Stimulated activated CD4-positive, alpha-beta T cell treated with anti-CD3 and anti-CD28 coated beads, Interleukin-2, amount 100 ng/mL, for 48 hours (primary cell): ENCODE measurements around the gene TJAP1.
"Not testable (repeated sequence)": the region's sequence is repeated elsewhere in the genome, so short reads cannot be mapped to it uniquely, and the experiment has no call there.

Experiments used
- DNase-seq, 2 donors: peaks; one replicate each; pipeline ENCODE4 v3.0.0-alpha.2; 2020

The TJAP1 gene

GRCh38 chr6:43453831-43454230, 23.5 kb upstream of the TJAP1 start:
- DNase-seq = no peak

GRCh38 chr6:43454290-43454695, 23.1 kb upstream of the TJAP1 start:
- DNase-seq = peak; percentile 67 to 72

- peak; percentile 11 to 13 for DNase-seq
Measured at GRCh38 chr6:43454696-43455530, 22.5 kb upstream of the TJAP1 start.

GRCh38 chr6:43455531-43456428, 21.6 kb upstream of the TJAP1 start, which contains the start of gene DLK2:
Gene DLK2, minus strand, starts transcription at chr6:43455548. Its CDS starts 723 bp downstream, at chr6:43454825.
- DNase-seq = peak; percentile 22 to 49

GRCh38 chr6:43457643-43458042, 19.7 kb upstream of the TJAP1 start:
- DNase-seq = no peak

- not testable (repeated sequence) for DNase-seq
Measured at GRCh38 chr6:43458154-43458553, 19.2 kb upstream of the TJAP1 start.

- DNase-seq = no peak
Measured at GRCh38 chr6:43459535-43459934, 17.8 kb upstream of the TJAP1 start.

GRCh38 chr6:43460032-43460431, 17.3 kb upstream of the TJAP1 start:
- DNase-seq = no peak

- DNase-seq = no peak
Measured at GRCh38 chr6:43461936-43462335, 15.4 kb upstream of the TJAP1 start.

GRCh38 chr6:43464337-43464736, 13.0 kb upstream of the TJAP1 start:
- no peak for DNase-seq

- no peak for DNase-seq
Measured at GRCh38 chr6:43465948-43466347, 11.4 kb upstream of the TJAP1 start.

- not testable (repeated sequence) for DNase-seq
Measured at GRCh38 chr6:43467265-43467664, 10.1 kb upstream of the TJAP1 start.

- no peak for DNase-seq
Measured at GRCh38 chr6:43467752-43468151, 9.6 kb upstream of the TJAP1 start.

- DNase-seq = no peak
Measured at GRCh38 chr6:43468240-43468639, 9.1 kb upstream of the TJAP1 start.

- no peak for DNase-seq
Measured at GRCh38 chr6:43468748-43469681, 8.4 kb upstream of the TJAP1 start.

GRCh38 chr6:43469947-43470346, 7.4 kb upstream of the TJAP1 start:
- DNase-seq = no peak

GRCh38 chr6:43471399-43471798, 6.0 kb upstream of the TJAP1 start:
- DNase-seq = no peak

- no peak for DNase-seq
Measured at GRCh38 chr6:43472515-43472914, 4.9 kb upstream of the TJAP1 start.

GRCh38 chr6:43475516-43475915, 1.9 kb upstream of the TJAP1 start:
- no peak for DNase-seq

GRCh38 chr6:43476746-43477145, 624 bp upstream of the TJAP1 start:
- DNase-seq = no peak

- DNase-seq = no peak
Measured at GRCh38 chr6:43478008-43478372, 620 bp downstream of the TJAP1 start.

GRCh38 chr6:43481075-43481474, 3.7 kb downstream of the TJAP1 start:
- no peak for DNase-seq
